Measurements from ENCODE around the gene DLG5.

Gene DLG5

DNA sequence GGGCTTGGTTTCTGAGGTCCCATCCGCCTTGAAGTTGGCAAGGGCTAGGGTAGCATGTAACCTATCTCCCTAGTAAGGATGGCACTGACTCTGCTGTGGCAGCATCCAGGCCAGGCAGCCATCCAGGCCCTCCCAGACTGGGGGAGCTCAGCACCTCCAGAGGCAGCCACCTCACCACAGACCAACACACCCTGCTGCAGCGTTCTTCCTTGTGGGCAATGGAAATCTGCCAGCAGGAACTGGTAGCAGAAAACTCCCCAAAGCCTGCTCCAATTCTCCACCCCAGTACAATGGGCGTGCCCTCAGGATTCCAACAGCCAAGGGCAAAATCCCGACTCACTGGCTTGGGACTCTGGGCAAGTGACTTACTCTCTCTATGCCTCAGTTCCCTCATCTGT, 27.5 kb downstream of the DLG5 start:
- TF ChIP-seq, protein P1, sequence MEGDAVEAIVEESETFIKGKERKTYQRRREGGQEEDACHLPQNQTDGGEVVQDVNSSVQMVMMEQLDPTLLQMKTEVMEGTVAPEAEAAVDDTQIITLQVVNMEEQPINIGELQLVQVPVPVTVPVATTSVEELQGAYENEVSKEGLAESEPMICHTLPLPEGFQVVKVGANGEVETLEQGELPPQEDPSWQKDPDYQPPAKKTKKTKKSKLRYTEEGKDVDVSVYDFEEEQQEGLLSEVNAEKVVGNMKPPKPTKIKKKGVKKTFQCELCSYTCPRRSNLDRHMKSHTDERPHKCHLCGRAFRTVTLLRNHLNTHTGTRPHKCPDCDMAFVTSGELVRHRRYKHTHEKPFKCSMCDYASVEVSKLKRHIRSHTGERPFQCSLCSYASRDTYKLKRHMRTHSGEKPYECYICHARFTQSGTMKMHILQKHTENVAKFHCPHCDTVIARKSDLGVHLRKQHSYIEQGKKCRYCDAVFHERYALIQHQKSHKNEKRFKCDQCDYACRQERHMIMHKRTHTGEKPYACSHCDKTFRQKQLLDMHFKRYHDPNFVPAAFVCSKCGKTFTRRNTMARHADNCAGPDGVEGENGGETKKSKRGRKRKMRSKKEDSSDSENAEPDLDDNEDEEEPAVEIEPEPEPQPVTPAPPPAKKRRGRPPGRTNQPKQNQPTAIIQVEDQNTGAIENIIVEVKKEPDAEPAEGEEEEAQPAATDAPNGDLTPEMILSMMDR (IDR thresholded peaks at IDR 0.05; ENCODE audit: low read depth, low read length): no peak
- no peak overlapping the region for H3K4me3 ChIP-seq (ENCODE audit: low read depth, low read length)

DNA sequence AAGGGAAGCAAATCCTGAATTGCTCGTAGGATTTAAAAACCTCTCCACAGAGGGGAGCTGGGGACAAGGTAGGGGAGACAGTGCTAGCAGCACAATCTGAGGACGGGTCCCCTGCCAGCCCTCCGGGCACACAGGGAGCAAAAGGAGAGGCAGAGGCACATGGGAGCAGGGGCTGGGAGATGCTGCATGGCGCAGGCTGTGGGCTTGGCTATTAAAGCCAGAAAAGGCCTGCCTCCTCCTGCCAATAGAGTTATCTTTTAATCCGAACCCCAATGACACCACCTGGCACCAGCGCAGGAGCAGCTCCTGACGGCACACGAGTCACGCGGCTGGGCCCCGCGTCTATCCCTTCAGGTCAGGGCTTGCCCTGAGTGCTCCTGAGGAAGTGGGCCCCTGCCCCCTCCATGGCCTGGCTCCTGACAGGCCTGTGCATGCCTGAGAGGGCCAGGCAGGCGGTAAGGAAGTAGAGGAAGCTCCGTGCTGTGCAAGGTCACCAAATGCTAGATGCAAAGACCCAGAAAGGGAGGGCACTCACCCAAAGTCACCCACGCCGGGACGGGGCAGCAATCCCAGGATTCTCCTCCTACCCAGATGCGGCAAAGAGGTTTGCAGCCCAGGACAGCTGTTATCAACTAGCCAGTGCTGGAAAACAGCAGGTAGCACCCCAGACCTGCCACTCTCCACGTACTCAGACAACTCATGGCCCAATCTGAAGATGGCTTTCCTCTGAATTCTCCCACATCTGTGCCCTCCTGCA, 28.1 kb downstream of the DLG5 start:
- TF ChIP-seq, protein P1 (IDR thresholded peaks at IDR 0.05; ENCODE audit: low read depth, low read length): no peak
- no peak overlapping the region for H3K4me3 ChIP-seq (ENCODE audit: low read depth, low read length)

DNA sequence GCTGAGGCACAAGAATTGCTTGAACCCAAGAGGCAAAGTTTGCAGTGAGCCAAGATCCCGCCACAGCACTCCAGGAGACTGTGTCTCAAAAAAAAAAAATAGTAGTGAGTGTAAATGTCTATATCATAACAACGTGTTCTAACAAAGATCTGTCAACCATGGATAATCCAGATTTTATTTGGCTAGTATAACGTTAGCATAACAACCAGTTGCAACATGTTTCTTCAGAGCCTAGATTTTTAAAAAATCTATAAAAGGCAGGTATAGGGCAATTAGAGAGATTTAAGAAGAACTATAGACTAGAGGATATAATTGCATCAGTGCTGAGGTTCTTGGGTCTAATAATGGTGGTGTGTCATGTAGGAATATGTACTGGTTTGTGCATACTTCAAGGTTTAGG, 30.5 kb downstream of the DLG5 start:
- TF ChIP-seq, protein P1 (IDR thresholded peaks at IDR 0.05; ENCODE audit: low read depth, low read length): no peak
- no peak overlapping the region for H3K4me3 ChIP-seq (ENCODE audit: low read depth, low read length)

DNA sequence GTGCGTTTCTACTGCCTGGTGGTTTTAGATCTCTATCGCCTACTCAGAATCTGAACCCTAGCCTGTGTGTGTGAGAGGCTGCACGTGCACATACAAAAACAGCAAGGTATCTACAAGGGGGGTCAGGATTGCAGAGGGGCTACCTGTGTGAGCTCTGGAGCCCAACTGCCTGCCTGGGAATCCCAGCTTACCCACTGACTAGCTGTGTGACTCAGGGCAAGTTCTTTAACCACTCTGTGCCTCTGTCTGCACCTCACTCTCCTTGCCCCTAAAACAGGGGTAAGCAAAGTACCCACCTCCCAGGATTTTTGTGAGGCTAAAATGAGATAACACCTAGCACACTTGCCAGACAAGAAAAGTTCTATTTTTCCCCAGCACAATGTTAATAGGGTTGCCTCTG, 32.5 kb downstream of the DLG5 start:
- H3K4me3 ChIP-seq (ENCODE audit: low read depth, low read length): no peak overlapping the region
- TF ChIP-seq, protein P1 (IDR thresholded peaks at IDR 0.05; ENCODE audit: low read depth, low read length): no peak

DNA sequence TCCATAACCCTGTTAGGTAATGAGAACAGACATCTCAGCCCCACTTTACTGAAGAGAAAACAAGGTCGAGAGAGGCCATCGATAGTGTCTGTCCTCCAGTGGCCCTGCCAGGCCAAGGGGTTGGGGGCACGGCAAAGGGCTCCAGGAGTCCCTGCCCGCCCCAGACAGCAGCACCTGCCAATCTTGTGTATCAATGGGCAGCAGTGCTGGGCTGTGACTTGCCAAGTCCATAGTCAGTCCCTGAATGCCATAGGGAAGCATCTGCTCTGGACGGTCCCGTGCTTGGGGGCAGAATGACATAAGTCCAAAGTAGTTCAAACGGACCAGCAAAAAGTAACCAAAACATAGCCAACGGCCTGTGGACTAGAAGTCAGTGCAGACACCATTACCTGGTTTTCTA, 33.2 kb downstream of the DLG5 start:
- no peak overlapping the region for H3K4me3 ChIP-seq (ENCODE audit: low read depth, low read length)
- TF ChIP-seq, protein P1 (IDR thresholded peaks at IDR 0.05; ENCODE audit: low read depth, low read length): no peak

DNA sequence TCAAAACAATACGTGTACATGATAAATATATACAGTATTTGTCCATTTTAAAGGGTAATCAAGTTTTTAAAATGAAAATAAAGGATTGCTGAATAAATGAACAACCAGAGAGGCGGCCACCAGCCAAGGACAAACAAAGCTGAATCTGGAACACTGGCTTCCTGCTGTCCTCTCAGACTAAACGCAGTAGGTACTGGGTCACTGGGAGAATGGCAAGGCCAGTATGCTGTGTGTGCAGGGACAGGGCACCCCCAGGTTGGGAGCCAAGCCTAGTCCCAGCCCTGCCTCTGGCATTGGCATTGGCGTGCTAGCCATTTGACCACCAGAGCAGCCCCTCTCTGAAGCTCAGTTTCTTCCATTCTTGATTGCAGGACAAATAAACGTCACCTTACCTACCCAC, 33.8 kb downstream of the DLG5 start:
- H3K4me3 ChIP-seq (ENCODE audit: low read depth, low read length): no peak overlapping the region
- TF ChIP-seq, protein P1 (IDR thresholded peaks at IDR 0.05; ENCODE audit: low read depth, low read length): no peak

DNA sequence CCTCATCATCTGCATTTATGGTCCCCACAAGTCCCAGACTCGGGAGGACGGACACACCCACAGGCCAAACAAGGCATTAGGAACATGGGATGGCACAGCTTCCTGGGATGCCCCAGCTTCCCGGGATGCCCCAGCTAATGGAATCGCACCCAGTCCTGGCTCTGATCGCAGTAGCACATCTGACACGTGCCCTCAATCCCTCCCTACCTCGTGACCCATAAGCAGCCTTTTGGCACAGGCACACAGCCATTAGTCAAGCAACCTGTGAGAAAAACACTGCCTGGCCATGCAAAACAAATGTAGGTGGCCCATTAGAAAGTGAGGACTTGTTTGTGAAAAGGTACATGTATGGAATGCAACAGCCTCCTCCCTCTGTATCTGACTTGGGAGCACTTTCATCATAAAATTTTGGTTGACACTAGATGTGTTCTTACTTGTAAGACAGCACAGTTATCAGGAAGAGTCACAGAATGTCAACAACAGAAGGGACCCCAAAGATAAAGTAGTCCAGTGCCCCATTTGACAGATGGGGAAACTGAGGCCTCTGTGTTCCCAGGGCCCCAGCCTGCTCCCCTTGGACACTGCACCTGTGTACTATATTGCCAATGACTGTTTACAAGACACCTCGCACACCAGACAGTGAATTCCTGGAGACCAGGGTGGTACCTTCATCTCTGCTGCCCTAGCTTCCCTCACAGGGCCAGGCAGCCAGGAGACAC, 34.4 kb downstream of the DLG5 start:
- H3K4me3 ChIP-seq (ENCODE audit: low read depth, low read length): no peak overlapping the region
- TF ChIP-seq, protein P1 (IDR thresholded peaks at IDR 0.05; ENCODE audit: low read depth, low read length): no peak
